K562 (cell line): ENCODE measurements around the gene PDE8B. TPM values are rescaled to one million over a fixed set of nuclear protein-coding genes. Genes with fewer than 3 reads are reported as not detected.

Experiments
- ATAC-seq: fragments of 200-7000 bp; cut with Tn5 transposase; 3 replicates; pipeline ENCODE4 v1.9.1; 2020; ENCODE audit warnings: moderate library complexity
- BruUV-seq: library from RNA; stranded (reverse); fragments of 400-500 nt; replicated peaks from 2 replicates; lab custom pipeline; 2021; lab: Mats Ljungman, UMichigan
- CTCF ChIA-PET: fragments of 300-600 bp; formaldehyde crosslinking; extraction: SDS; loops from one replicate; lab custom pipeline; 2021; ENCODE audit warnings: low intra/inter-chr PET ratio; lab: Yijun Ruan, JAX
- POLR2A ChIA-PET: fragments of 300-600, 350-650 bp; sonication (Branson Sonifier 250); formaldehyde crosslinking; extraction: SDS; loops from one replicate; lab custom pipeline; 2021; ENCODE audit warnings: antibody characterized with exemption, inconsistent platforms; lab: Yijun Ruan, JAX
- DNase-seq, 4 experiments: peaks; one replicate each; pipeline versions ENCODE4 v3.0.0 to v3.0.0-alpha.2; 2011 to 2018; ENCODE audit warnings: low spot score in 3 of 4, mixed read lengths in 3 of 4; ENCODE audit errors: extremely low read depth in 1 of 4
- FAIRE-seq: peaks from 2 replicates; lab custom pipeline; 2011; peaks lifted over from hg19 to GRCh38; lab: Jason Lieb, UNC
- H2AFZ ChIP-seq: 2 replicates; pipeline ENCODE4 v1.6.0; 2011; ENCODE audit warnings: low read depth, low read length, control low read depth, inconsistent platforms
- H3K27ac ChIP-seq: fragments of 200-600 bp; 3 replicates; pipeline ENCODE4 v1.8.0; 2011; ENCODE audit warnings: low read depth, mild to moderate bottlenecking, control low read depth, inconsistent platforms, low read length, moderate library complexity, mixed read lengths; ENCODE audit errors: extremely low read depth
- H3K27me3 ChIP-seq, 2 experiments: fragments of 300-600 bp in 1 of 2; 2 replicates in 1 of 2; 3 replicates in 1 of 2; pipeline versions ENCODE4 v1.6.0 to v1.8.0; 2011; ENCODE audit warnings: inconsistent platforms in 2 of 2, low read length in 2 of 2, mild to moderate bottlenecking in 1 of 2, mixed read lengths in 1 of 2, moderate library complexity in 1 of 2; ENCODE audit not compliant: control insufficient read depth in 2 of 2, insufficient read depth in 2 of 2
- H3K36me3 ChIP-seq: fragments of 300-600 bp; 3 replicates; pipeline ENCODE4 v1.8.0; 2011; ENCODE audit warnings: mild to moderate bottlenecking, low read length, inconsistent platforms; ENCODE audit not compliant: control insufficient read depth, insufficient read depth
- H3K4me1 ChIP-seq, 2 experiments: fragments of 200-600 bp in 1 of 2; replicated peaks in 1 of 2; 2 replicates in 1 of 2; 3 replicates in 1 of 2; pipeline versions ENCODE4 v1.5.1 to v1.8.0; 2011; ENCODE audit warnings: inconsistent platforms in 2 of 2, low read length in 2 of 2, mild to moderate bottlenecking in 1 of 2, mixed read lengths in 1 of 2, moderate library complexity in 1 of 2; ENCODE audit not compliant: control insufficient read depth in 2 of 2, insufficient read depth in 2 of 2
- H3K4me2 ChIP-seq: 2 replicates; pipeline ENCODE4 v1.6.1; 2011; ENCODE audit warnings: low read length, control low read depth, inconsistent platforms, mixed read lengths; ENCODE audit not compliant: insufficient read depth
- H3K4me3 ChIP-seq: fragments of 200-600 bp; sonication (generic), shearing (Covaris generic); 2 replicates; pipeline ENCODE4 v1.5.1; 2016; ENCODE audit warnings: control low read depth, inconsistent platforms
- H3K79me2 ChIP-seq: fragments of 200-600 bp; 3 replicates; pipeline ENCODE4 v1.8.0; 2011; ENCODE audit warnings: low read length, inconsistent platforms; ENCODE audit not compliant: control insufficient read depth, insufficient read depth
- H3K9ac ChIP-seq, 2 experiments: 2 replicates each; pipeline versions ENCODE4 v1.6.0 to v1.6.1; 2011; ENCODE audit warnings: low read depth in 2 of 2, low read length in 2 of 2, control low read depth in 1 of 2, inconsistent platforms in 1 of 2, mild to moderate bottlenecking in 1 of 2, mixed read lengths in 1 of 2; ENCODE audit not compliant: insufficient read depth in 1 of 2
- H3K9me1 ChIP-seq: one replicate; pipeline ENCODE4 v1.6.0; 2011; ENCODE audit warnings: inconsistent platforms, mild to moderate bottlenecking, low read length, moderate library complexity; ENCODE audit not compliant: control insufficient read depth, insufficient read depth
- H3K9me3 ChIP-seq: replicated peaks from 2 replicates; pipeline ENCODE4 v1.5.1; 2011; ENCODE audit warnings: low read depth, low read length, inconsistent platforms; ENCODE audit not compliant: control insufficient read depth, insufficient read depth
- H4K20me1 ChIP-seq: replicated peaks from 2 replicates; pipeline ENCODE4 v1.6.1; 2011; ENCODE audit warnings: low read length, inconsistent platforms, mixed read lengths; ENCODE audit not compliant: control insufficient read depth, insufficient read depth
- BCL6 ChIP-seq: fragments of 250-450 bp; sonication (Bioruptor Pico); IDR thresholded peaks from 2 replicates; pipeline ENCODE4 v1.4.0; 2020
- CREB3L1 ChIP-seq: fragments of 450-650 bp; IDR thresholded peaks from 2 replicates; pipeline ENCODE4 v1.6.1; 2014; ENCODE audit warnings: low read depth, mild to moderate bottlenecking, moderate library complexity, borderline replicate concordance
- DDX20 ChIP-seq: fragments of 450-650 bp; IDR thresholded peaks from 2 replicates; pipeline ENCODE4 v1.6.1; 2016; ENCODE audit warnings: missing genetic modification characterization, low read depth, mild to moderate bottlenecking, missing compliant biosample characterization, moderate library complexity
- E2F5 ChIP-seq: sonication (generic); formaldehyde crosslinking; IDR thresholded peaks from 2 replicates; pipeline ENCODE4 v1.8.0; 2022; ENCODE audit warnings: mild to moderate bottlenecking, missing genetic modification reagents
- GTF2F1 ChIP-seq: IDR thresholded peaks from 2 replicates; pipeline ENCODE4 v1.6.1; 2011; ENCODE audit warnings: low read depth, low read length, improper control_type of control experiment
- JUNB ChIP-seq: fragments of 450-650 bp; formaldehyde crosslinking; conservative IDR thresholded peaks from 2 replicates; pipeline ENCODE4 v1.4.0; 2020; ENCODE audit warnings: mild to moderate bottlenecking
- KHSRP ChIP-seq: fragments of 450-650 bp; IDR thresholded peaks from 2 replicates; pipeline ENCODE4 v1.6.1; 2017
- MED1 ChIP-seq: sonication (generic); formaldehyde crosslinking; IDR thresholded peaks from 2 replicates; pipeline ENCODE4 v1.8.1; 2023; ENCODE audit warnings: missing genetic modification reagents, borderline replicate concordance
- NUFIP1 ChIP-seq: fragments of 450-650 bp; IDR thresholded peaks from 2 replicates; pipeline ENCODE4 v1.6.1; 2018; ENCODE audit not compliant: partially characterized antibody
- SMARCA4 ChIP-seq: fragments of 450-650 bp; IDR thresholded peaks from 2 replicates; pipeline ENCODE4 v1.6.1; 2016
- STAT5B ChIP-seq: fragments of 250-450 bp; sonication (Bioruptor Pico); IDR thresholded peaks from 2 replicates; pipeline ENCODE4 v1.8.0; 2021; ENCODE audit warnings: mild to moderate bottlenecking, inconsistent platforms
- WGBS: fragments of 100-300 bp; shearing (Covaris generic); methylation state at CpG from one replicate; pipeline ENCODE4 v1.1.6; 2016; ENCODE audit warnings: low coverage, mixed read lengths; ENCODE audit not compliant: insufficient coverage; ENCODE audit errors: missing lambda C conversion rate; 5-methylcytosine and 5-hydroxymethylcytosine counted together
- in situ Hi-C: fragments of 300-500 bp; cut with MboI; formaldehyde crosslinking; loops from 4 replicates; pipeline ENCODE4 v1.15.0; 2018; ENCODE audit warnings: inconsistent platforms, mixed read lengths
- intact Hi-C: fragments of 100-400 bp; cut with micrococcal nuclease; formaldehyde crosslinking; loops from 2 replicates; pipeline ENCODE4 v1.14.2; 2022
- polyA plus RNA-seq, 8 experiments: library from polyadenylated mRNA; depleted of rRNA in 4 of 8; stranded (reverse) in 5 of 8; unstranded in 3 of 8; fragments of >200 nt; fragmentation: Nextera tagmentation in 2 of 8; fragmentation: Illumina TruSeq in 1 of 8; extraction: Ambion mirVana in 2 of 8; extraction: Trizol in 1 of 8; gene quantifications; 2 replicates each; pipeline versions ENCODE4 v1.2.1 to v1.2.3, GENCODE V29; 2011 to 2014; ENCODE audit warnings: inconsistent platforms in 1 of 8, missing spikeins in 1 of 8
- total RNA-seq, 7 experiments: library from RNA; depleted of rRNA in 6 of 7; stranded (reverse); fragments of >200 nt in 6 of 7; fragmentation: Illumina TruSeq in 2 of 7; extraction: Trizol in 2 of 7; gene quantifications; 2 replicates each; pipeline versions ENCODE4 v1.2.1 to v1.2.3, GENCODE V29; 2011 to 2021; ENCODE audit warnings: low replicate concordance in 1 of 7

PDE8B gene
- total and polyA plus RNA-seq, 9 of the 15 experiments (the other 6 are each of a cell fraction or from before 2014, with no cell fraction given), result 0.15 to 0.28 TPM; not detected in 7

GRCh38 chr5:77425998-77426659 is 215.6 kb downstream of the PDE8B start:
- Histone ChIP-seq H2AFZ (no peak overlapping the region), H3K36me3 (peaks cover 6% of the 10 kb centered on the region; the same call in 1 of the 3 replicates), H3K27me3 (no peaks in the 10 kb centered on the region; a peak in 1 of 5 replicates), H3K9me3 (no peaks in the 10 kb centered on the region), H3K9me1 (no peaks in the 10 kb centered on the region), H3K79me2 (no peaks in the 10 kb centered on the region), H4K20me1 (no peaks in the 10 kb centered on the region), H3K4me2 (no peak overlapping the region), H3K4me1 (no peaks in the 10 kb centered on the region), H3K9ac (no peak overlapping the region), H3K27ac (no peak overlapping the region), H3K4me3 (no peak overlapping the region)
- no peak for FAIRE-seq
- TF ChIP-seq GTF2F1 (no peak), MED1 (CRISPR knock-in tag) (no peak), DDX20 (tag) (no peak), KHSRP (no peak), BCL6 (CRISPR knock-in tag) (no peak), STAT5B (no peak), NUFIP1 (no peak), JUNB (CRISPR knock-in tag) (no peak), SMARCA4 (no peak), E2F5 (CRISPR knock-in tag) (no peak), CREB3L1 (no peak)
- WGBS, result 55% methylated on average over 8 of the region's 8 CpGs
- ATAC-seq, result no peak
- CTCF ChIA-PET, result no interaction called here
- intact Hi-C loops (no loop called here), in situ Hi-C loops (no loop called here)
- BruUV-seq, result no TSS peak
- POLR2A ChIA-PET, result interaction anchor here (0.6 to 0.8 kb wide), 3 partner anchors 12 to 109 kb away, joined by 3 to 4 read pairs (median 3); no protein-coding TSS in a partner anchor
- no peak for DNase-seq
